ENCODE data around the gene KCND3. TPM values are rescaled to one million over a fixed set of nuclear protein-coding genes. Genes with fewer than 3 reads are reported as not detected.

KCND3 gene
- total RNA-seq, 2 experiments from 2014 or later = not detected

DNA sequence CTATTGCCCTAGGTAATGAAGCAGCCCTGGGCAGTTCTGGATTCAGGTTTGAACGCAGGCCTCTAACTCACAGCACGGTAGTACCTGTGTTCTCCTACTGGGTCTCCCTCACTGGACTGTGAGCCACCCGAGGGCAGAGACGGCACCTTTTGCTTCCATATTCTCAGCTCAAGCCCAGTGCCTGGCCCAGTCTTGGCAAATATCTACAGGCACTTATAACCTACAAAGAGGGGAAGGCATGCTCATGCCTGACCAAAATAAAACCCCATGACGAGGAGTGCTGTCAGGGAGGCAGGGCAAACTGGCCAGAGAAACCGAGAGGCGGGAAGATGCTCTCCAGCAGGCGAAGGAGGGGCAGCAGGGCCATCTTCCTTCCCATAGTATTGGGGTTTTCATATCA lies 142.6 kb downstream of the KCND3 start:
- POLR2A ChIA-PET = no interaction called here
- no peak overlapping the region for H3K4me3 Mint-ChIP-seq

DNA sequence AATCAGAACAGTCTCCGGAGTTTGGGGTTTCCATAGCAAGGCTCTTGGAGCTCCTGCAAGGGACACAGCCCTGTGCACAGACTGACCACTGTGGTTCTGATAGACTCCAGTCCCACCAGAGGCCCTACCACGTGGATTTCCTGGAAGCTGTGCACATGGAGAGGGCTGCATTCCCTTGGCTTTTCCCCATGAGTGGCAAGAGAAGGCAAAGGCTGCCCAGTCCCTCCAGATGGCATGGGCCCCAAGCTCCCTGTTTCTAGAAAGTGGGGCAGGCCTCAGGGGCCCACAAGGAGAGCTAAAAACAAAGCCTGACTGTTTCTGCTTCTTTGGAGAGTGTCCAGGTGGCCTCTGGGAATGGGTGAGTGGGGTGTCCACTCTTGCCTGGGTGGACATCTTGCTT lies 146.3 kb downstream of the KCND3 start:
- Mint-ChIP-seq H3K9me3 (no peaks in the 10 kb centered on the region), H3K4me3 (no peak overlapping the region), H3K27ac (no peak overlapping the region), H3K4me1 (no peaks in the 10 kb centered on the region), H3K36me3 (no peaks in the 10 kb centered on the region), H3K27me3 (peaks cover 5% of the 10 kb centered on the region)
- DNase-seq (no peak), ATAC-seq (ENCODE audit: low read depth) (no peak)
- POLR2A ChIA-PET = no interaction called here

More for the DNA sequence above, 142.6 kb downstream of the KCND3 start:
- no peaks in the 10 kb centered on the region for H3K4me1 Mint-ChIP-seq
- no peaks in the 10 kb centered on the region for H3K36me3 Mint-ChIP-seq
- peaks cover 5% of the 10 kb centered on the region for H3K27me3 Mint-ChIP-seq
- H3K27ac Mint-ChIP-seq = no peak overlapping the region
- H3K9me3 Mint-ChIP-seq = no peaks in the 10 kb centered on the region
- ATAC-seq (ENCODE audit: low read depth) (no peak), DNase-seq (no peak)

DNA sequence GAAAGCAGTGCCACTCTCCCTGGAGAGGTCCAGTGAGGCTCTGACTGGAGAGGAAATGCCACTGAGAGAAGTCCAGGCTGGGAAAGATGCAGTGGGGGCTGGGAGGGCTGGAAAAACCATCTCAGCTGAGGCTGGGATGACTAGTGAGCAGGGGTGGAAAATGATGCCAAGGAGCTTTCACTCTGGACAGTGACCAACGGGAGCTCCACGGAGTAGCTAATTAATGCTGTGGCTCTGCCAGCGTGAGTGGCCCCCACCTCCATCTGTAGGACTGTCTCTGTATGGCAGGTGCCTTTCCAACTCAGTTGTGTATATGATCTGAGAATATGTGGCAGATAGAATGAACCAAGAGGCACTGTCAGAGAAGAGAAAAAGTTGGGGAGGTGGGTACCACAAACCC lies 147.1 kb downstream of the KCND3 start:
- POLR2A ChIA-PET = no interaction called here
- Mint-ChIP-seq H3K27ac (no peak overlapping the region), H3K4me1 (no peaks in the 10 kb centered on the region), H3K4me3 (no peak overlapping the region), H3K27me3 (peaks cover 5% of the 10 kb centered on the region), H3K9me3 (no peaks in the 10 kb centered on the region), H3K36me3 (no peaks in the 10 kb centered on the region)
- ATAC-seq (ENCODE audit: low read depth) (no peak), DNase-seq (no peak)

DNA sequence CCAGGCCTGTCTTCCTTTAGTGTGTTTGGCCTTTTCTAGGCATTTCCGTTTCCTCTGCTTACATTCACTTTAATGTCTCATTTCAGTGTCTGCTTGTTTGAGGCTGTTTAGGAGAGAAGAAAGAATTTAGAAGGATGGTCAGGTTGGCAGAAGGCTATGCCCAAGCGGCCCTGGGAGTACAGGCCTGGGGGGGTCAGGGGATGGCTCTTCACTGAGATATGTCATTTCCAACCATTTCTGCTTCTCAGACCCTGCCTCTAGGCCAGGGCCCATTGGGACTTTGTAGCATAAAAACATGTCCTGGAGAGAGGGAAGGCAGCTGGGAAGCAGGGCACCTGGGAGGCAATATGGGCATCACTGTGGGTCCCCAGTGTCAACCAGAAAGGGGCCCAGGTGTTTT lies 147.7 kb downstream of the KCND3 start:
- Mint-ChIP-seq H3K4me1 (no peaks in the 10 kb centered on the region), H3K4me3 (no peak overlapping the region), H3K27me3 (peaks cover 5% of the 10 kb centered on the region), H3K27ac (no peak overlapping the region), H3K36me3 (no peaks in the 10 kb centered on the region), H3K9me3 (no peaks in the 10 kb centered on the region)
- ATAC-seq (ENCODE audit: low read depth) = no peak
- POLR2A ChIA-PET = no interaction called here
- no peak for DNase-seq

DNA sequence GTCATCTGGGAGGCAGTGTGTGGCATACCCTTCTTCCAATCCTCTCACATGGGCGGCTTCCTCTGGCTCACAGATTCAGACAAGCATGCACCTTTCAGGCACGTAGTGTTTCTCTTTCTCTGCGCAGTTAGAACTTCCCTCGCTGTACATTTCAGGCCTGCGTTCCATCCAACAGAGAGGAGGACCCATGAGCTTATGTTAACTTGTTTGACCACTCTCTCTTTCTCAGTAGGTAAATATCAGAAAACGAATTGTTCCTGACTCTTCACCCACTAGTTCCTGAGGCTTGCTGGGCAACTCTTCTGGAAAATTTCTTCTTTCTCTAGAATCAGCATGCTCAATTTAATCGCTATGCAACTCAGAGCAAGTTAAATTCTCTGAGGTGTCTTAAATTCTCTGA lies 148.3 kb downstream of the KCND3 start:
- H3K27me3 Mint-ChIP-seq = peaks cover 5% of the 10 kb centered on the region
- POLR2A ChIA-PET = no interaction called here
- H3K9me3 Mint-ChIP-seq = no peaks in the 10 kb centered on the region
- H3K4me1 Mint-ChIP-seq = no peaks in the 10 kb centered on the region
- no peak for DNase-seq
- no peak overlapping the region for H3K4me3 Mint-ChIP-seq
- no peak for ATAC-seq (ENCODE audit: low read depth)
- no peak overlapping the region for H3K27ac Mint-ChIP-seq
- H3K36me3 Mint-ChIP-seq = no peaks in the 10 kb centered on the region

DNA sequence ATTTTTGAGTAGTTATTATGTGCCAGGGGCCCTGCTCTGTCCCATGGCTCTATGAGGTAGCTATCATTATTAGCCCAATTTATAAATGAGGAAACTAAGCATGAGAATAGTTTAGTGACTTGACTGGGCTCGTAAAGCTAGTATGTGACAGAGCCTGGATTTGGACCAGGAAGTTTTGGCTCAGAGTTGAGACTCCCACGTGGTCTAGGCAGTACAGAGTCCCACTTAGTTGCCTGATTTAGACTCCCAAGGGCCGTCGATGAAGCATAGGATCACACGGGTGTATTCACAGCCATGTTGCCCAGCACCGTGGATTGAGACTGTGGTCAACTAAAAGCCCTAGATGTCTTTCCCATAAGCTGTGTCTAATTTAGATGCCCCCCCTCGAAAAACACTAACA lies 152.1 kb downstream of the KCND3 start:
- POLR2A ChIA-PET = no interaction called here
- H3K4me3 Mint-ChIP-seq = no peak overlapping the region
- no peaks in the 10 kb centered on the region for H3K4me1 Mint-ChIP-seq
- H3K36me3 Mint-ChIP-seq = no peaks in the 10 kb centered on the region
- H3K9me3 Mint-ChIP-seq = no peaks in the 10 kb centered on the region
- ATAC-seq (ENCODE audit: low read depth) (no peak), DNase-seq (no peak)
- H3K27me3 Mint-ChIP-seq = peaks cover 2% of the 10 kb centered on the region
- H3K27ac Mint-ChIP-seq = no peak overlapping the region

DNA sequence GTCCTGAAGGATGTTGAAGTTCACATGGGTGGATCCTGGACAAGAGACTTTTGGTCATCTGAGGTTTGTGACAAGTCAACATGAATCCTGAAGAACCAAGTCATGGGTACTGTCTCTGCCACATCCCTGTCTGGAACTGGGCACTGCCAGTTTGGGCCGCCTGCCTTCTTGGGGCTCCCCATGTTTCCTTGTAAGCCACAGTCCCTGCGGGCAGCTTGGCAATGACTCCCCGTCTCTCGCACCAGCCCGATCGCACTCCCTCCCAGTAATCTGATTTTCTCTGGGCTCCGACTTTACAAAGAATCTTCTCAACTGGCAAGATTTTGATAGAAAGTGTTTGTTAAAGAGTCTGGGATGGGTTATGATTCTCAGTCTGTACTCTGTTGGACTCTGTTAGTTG lies 153.4 kb downstream of the KCND3 start:
- peaks cover 2% of the 10 kb centered on the region for H3K27me3 Mint-ChIP-seq
- no peak overlapping the region for H3K4me3 Mint-ChIP-seq
- DNase-seq = no peak
- no peak overlapping the region for H3K27ac Mint-ChIP-seq
- no peaks in the 10 kb centered on the region for H3K4me1 Mint-ChIP-seq
- H3K9me3 Mint-ChIP-seq = no peaks in the 10 kb centered on the region
- ATAC-seq (ENCODE audit: low read depth) = no peak
- no peaks in the 10 kb centered on the region for H3K36me3 Mint-ChIP-seq
- POLR2A ChIA-PET = no interaction called here

DNA sequence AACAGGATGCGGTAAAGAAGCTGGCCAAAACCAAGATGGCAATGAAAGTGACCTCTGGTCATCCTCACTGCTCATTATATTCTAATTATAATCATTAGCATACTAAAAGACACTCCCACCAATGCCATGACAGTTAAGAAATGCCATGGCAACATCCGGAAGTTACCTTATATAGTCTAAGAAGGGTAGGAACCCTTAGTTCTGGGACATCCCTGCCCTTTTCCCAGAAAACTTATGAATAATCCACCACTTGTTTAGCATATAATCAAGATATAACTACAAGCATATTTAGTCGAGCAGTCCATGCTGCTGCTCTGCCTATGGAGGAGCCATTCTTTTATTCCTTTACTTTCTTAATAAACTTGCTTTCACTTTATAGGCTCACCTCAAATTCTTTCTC lies 154.0 kb downstream of the KCND3 start:
- Mint-ChIP-seq H3K27me3 (peaks cover 2% of the 10 kb centered on the region), H3K27ac (no peak overlapping the region), H3K9me3 (no peaks in the 10 kb centered on the region), H3K4me3 (no peak overlapping the region), H3K36me3 (no peaks in the 10 kb centered on the region), H3K4me1 (no peaks in the 10 kb centered on the region)
- no peak for DNase-seq
- ATAC-seq (ENCODE audit: low read depth) = no peak
- POLR2A ChIA-PET = no interaction called here

DNA sequence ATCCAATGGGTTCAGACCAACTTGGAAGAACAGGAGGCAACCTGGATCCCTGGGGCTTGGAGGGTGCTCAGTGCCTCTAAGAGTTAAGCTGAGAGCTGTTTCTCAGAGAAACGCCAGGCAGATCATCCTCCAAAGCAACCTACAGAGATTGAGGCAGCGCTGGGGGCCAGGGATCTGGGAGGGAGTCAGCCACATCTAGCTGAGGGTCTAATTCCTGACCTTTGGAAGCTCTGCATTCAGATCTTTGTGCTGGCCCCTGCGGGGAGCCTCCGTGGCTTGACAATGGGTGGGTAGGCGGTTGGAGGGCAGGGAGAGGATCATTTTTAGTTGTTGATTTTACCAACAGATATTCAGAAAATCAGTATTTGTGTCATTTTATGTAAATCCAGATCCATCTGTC lies 154.5 kb downstream of the KCND3 start:
- no peaks in the 10 kb centered on the region for H3K36me3 Mint-ChIP-seq
- POLR2A ChIA-PET = no interaction called here

DNA sequence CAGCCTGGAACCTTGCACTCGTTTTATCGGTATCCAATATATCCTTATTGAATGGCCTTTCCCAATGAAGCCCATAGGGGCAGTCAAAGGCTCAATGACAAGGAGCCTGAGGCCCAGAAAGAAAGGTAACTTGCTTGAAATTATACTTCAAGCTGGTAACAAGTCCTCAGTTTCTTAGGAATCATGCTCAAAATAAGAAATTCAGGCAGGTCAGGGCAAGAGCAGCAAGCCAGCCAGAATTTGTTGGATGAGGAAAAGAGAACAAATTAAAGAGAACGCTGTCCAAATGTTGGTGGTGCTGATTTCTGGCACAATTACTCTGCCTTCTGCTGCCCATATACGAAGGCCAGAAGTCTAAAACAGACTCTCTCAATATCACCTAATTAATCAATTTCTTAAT lies 156.1 kb downstream of the KCND3 start:
- DNase-seq (no peak), ATAC-seq (ENCODE audit: low read depth) (no peak)
- Mint-ChIP-seq H3K27me3 (peaks cover 4% of the 10 kb centered on the region), H3K4me1 (no peaks in the 10 kb centered on the region), H3K27ac (no peak overlapping the region), H3K4me3 (no peak overlapping the region), H3K9me3 (no peaks in the 10 kb centered on the region), H3K36me3 (no peaks in the 10 kb centered on the region)
- POLR2A ChIA-PET = no interaction called here

More for the DNA sequence above, 154.5 kb downstream of the KCND3 start:
- peaks cover 2% of the 10 kb centered on the region for H3K27me3 Mint-ChIP-seq
- H3K9me3 Mint-ChIP-seq = no peaks in the 10 kb centered on the region
- no peak overlapping the region for H3K27ac Mint-ChIP-seq
- ATAC-seq (ENCODE audit: low read depth) (no peak), DNase-seq (no peak)
- H3K4me3 Mint-ChIP-seq = no peak overlapping the region
- no peaks in the 10 kb centered on the region for H3K4me1 Mint-ChIP-seq

DNA sequence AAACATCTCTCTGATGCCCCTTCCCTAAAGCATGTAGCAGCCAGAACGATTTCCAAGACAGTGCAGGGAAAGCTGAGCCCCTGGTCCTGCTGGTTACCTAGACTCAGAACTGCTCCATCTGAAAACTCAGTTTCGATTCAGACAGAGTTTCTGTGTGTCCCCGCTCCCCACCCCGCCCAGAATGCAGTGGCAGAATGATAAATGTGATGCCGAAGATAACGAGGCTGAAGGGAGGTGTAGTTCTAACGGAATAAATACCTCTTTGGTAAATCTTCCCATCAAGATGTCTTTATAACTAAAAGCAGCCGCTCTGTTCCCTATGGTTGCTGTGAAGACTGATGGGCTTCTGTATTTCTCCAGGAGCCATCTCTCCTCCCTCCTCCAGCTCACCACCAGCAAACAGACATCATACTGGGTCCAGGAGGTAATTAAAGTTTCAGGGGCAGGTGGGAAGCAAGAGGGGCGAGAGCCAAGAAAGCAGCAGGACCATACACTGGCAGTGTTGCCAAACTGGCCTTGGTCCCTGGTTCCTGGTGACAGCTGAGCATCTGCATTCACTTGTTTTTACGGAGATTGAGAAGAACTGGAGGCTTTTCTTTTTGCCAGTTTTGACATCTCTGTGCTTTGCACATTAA lies 156.8 kb downstream of the KCND3 start:
- Mint-ChIP-seq H3K36me3 (no peaks in the 10 kb centered on the region), H3K4me1 (no peaks in the 10 kb centered on the region), H3K9me3 (no peaks in the 10 kb centered on the region), H3K4me3 (no peak overlapping the region), H3K27me3 (peaks cover 4% of the 10 kb centered on the region), H3K27ac (no peak overlapping the region)
- ATAC-seq (ENCODE audit: low read depth) (no peak), DNase-seq (no peak)
- POLR2A ChIA-PET = no interaction called here

DNA sequence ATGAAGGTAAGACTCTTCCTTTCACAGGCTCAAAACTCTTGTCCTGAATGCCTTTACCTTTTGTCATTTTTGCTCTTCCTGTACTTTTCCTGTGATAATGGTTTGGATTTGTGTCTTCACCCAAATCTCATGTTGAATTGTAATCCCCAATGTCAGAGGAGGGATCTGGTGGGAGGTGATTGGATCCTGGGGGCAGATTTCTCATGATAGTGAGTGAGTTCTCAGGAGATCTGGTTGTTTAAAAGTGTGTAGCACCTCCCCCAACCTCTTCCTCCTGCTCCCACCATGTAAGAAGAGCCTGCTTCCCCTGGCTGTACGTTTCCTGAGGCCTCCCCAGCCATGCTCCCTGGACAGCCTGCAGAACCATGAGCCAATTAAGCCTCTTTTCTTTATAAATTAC lies 158.3 kb downstream of the KCND3 start:
- Mint-ChIP-seq H3K4me1 (no peaks in the 10 kb centered on the region), H3K27me3 (peaks cover 4% of the 10 kb centered on the region), H3K36me3 (no peaks in the 10 kb centered on the region), H3K9me3 (no peaks in the 10 kb centered on the region), H3K27ac (no peak overlapping the region), H3K4me3 (no peak overlapping the region)
- ATAC-seq (ENCODE audit: low read depth) (no peak), DNase-seq (no peak)
- POLR2A ChIA-PET = no interaction called here

DNA sequence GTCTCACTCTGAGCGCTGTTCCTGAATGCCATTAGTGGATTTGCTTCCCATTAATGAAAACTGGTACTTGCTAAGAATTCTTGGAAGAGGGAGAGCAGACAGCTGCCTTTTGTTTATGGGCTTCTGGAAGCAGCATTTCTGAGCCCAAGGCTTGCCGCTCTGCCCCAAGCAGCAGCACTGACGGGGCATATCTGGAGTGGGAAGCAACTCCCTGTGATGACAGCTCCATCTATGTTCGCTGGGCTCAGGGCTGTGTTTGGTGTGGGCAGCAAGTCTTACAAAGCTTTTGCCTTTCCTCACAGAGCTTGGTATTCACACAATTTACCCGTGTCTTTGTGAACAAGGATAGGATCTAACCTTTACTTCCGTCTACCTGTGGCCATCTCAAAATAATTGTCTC lies 161.5 kb downstream of the KCND3 start:
- H3K27ac Mint-ChIP-seq = no peak overlapping the region
- peaks cover 11% of the 10 kb centered on the region for H3K27me3 Mint-ChIP-seq
- H3K4me1 Mint-ChIP-seq = no peaks in the 10 kb centered on the region
- ATAC-seq (ENCODE audit: low read depth) (no peak), DNase-seq (no peak)
- no peaks in the 10 kb centered on the region for H3K9me3 Mint-ChIP-seq
- POLR2A ChIA-PET = no interaction called here
- no peak overlapping the region for H3K4me3 Mint-ChIP-seq
- H3K36me3 Mint-ChIP-seq = no peaks in the 10 kb centered on the region

DNA sequence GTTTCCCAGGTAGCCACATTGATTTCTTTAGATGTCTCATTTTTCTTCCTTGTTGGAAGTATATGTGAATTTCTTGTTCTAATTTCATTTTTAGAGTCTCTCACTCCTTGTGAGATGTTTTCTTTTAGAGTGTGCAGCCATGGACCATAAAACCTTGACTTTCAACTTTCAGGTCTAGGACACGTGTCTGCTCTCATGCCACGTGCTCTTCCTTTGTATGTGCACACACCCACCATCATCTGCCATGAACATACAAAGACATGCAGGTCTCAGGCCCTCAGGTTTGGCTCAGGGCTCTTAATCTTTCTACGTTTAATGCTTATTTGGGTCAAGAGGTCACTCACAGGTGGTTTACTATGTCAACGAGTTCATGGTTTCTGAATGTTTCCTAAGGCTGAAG lies 163.2 kb downstream of the KCND3 start:
- POLR2A ChIA-PET = no interaction called here
- no peak for DNase-seq
- H3K36me3 Mint-ChIP-seq = no peaks in the 10 kb centered on the region
- H3K9me3 Mint-ChIP-seq = no peaks in the 10 kb centered on the region
- no peaks in the 10 kb centered on the region for H3K4me1 Mint-ChIP-seq
- no peak for ATAC-seq (ENCODE audit: low read depth)
- H3K27ac Mint-ChIP-seq = no peak overlapping the region
- peaks cover 9% of the 10 kb centered on the region for H3K27me3 Mint-ChIP-seq
- no peak overlapping the region for H3K4me3 Mint-ChIP-seq

DNA sequence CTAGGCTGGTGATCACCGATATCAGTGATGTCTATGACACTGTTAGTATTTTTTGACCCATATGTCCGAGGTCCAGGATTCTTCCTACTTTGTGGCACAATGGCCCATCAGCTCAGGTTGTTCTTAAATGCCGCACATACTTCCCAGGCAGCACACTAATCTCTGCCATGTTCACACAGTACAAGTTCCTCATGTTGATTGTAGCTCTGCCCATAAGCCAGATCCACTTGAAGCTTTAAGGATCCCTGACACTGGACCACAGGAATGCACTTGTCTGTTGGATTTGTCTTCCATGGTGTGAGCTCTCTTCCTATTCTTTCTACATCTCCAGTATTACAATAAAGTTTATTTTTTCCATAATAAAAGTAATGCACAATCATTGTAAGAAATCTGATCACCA lies 164.3 kb downstream of the KCND3 start:
- DNase-seq (no peak), ATAC-seq (ENCODE audit: low read depth) (no peak)
- peaks cover 9% of the 10 kb centered on the region for H3K27me3 Mint-ChIP-seq
- H3K27ac Mint-ChIP-seq = no peak overlapping the region
- POLR2A ChIA-PET = no interaction called here
- no peaks in the 10 kb centered on the region for H3K4me1 Mint-ChIP-seq
- no peak overlapping the region for H3K4me3 Mint-ChIP-seq
- no peaks in the 10 kb centered on the region for H3K36me3 Mint-ChIP-seq
- H3K9me3 Mint-ChIP-seq = no peaks in the 10 kb centered on the region
